NCI-H69 (cell line): ENCODE data around the gene CASKIN1.
"Not testable (repeated sequence)": the region's sequence is repeated elsewhere in the genome, so short reads cannot be mapped to it uniquely, and the experiment has no call there.

Source experiments
- DNase-seq: peaks from one replicate; lab custom pipeline; 2025; lab: John Stamatoyannopoulos, UW

Gene CASKIN1

GRCh38 chr16:2209258-2210008, 13.0 kb upstream of the CASKIN1 start:
- DNase-seq, result no peak

DNA sequence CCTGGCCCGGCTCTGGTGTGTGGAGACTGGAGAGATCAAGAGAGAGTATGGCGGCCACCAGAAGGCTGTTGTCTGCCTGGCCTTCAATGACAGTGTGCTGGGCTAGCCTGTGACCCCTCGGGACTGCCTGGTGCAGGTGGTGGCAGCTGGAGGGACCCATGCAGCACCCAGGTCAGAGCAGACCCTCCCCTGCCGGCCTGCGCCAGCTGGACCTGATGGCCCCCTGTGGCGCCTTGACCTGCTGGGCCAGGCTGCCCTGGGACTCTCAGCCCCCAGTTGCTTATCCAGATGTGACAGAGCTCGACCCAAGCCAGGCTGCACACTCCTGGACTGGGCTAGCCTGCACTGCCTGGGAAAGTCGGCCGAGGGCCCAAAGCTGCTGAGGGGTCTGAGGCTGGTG, 12.4 kb upstream of the CASKIN1 start:
- no peak for DNase-seq

- peak; percentile 43 for DNase-seq
These were observed 11.9 kb upstream of the CASKIN1 start for GRCh38 chr16:2208308-2208707.

DNA sequence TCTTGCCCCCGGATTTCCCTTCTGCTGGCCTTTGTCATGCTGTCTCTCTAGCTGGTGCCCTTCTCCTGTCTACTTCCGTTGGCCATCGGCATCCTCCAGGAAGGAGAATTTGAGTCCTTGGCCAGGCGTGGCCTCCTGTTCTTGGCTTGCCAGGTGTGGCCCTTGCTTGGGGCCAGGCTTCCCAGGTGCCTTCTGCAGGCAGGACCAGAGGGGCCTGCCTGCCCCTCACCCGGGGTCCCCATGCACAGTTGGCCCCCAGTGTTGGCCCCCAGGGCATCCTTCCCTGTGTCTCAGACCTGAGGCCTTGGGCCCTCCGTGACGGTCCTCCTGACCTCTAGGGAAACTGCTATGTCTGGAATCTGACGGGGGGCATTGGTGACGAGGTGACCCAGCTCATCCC, 11.5 kb upstream of the CASKIN1 start:
- DNase-seq, result no peak

- no peak for DNase-seq
These were observed 10.5 kb upstream of the CASKIN1 start for GRCh38 chr16:2206780-2207433.

DNA sequence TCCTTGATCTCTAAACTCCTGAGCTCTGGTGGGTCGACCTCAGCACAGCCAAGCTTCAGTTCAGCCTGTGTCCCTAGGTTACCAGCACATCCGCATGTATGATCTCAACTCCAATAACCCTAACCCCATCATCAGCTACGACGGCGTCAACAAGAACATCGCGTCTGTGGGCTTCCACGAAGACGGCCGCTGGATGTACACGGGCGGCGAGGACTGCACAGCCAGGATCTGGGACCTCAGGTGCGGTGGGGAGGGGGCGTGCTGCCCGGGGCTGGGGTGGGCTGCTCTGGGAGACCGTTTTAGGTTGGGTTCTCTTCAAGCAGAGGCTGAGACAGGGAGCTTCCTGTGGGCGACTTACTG, 10.0 kb upstream of the CASKIN1 start:
- peak; percentile 39 for DNase-seq

- DNase-seq, result no peak
These were observed 9.5 kb upstream of the CASKIN1 start for GRCh38 chr16:2205967-2206313.

- peak; percentile 93 for DNase-seq
These were observed 8.9 kb upstream of the CASKIN1 start, which contains the start of gene MLST8 for GRCh38 chr16:2205104-2205966. Gene MLST8 (plus strand): TSS chr16:2205454. CDS start chr16:2206086, 632 bp downstream.

DNA sequence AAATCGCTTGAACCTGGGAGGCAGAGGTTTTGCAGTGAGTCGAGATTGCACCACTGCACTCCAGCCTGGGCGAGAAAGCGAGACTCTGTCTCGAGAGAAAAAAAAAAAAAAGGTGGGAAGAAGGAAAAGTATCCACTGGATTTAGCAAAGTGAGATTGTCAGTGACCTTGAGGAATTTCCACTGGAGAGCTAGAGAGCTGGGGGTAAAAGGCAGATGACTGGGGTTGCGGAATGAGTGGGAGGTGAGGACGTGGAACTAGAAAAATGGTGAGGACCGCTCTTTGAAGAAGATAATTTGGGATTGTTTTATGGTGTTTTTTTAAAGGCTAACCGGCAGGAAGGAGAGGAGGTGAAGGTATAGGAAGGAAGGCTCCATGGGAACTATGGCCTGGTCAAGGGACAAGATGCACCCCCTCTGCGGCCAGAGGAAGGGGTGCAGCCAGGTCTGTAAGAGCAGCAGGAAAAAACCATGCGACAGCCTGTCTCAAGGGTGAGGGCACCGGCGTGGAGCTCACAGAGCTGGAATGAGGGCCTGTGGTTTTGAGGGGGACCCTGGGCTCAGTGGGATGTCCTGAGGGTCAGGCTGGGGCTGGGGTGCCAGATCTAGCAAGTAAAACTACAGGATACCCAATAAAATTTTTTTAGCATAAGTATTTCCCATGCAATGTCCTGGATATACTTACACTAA, 8.2 kb upstream of the CASKIN1 start:
- no peak for DNase-seq

- not testable (repeated sequence) for DNase-seq
These were observed 6.8 kb upstream of the CASKIN1 start for GRCh38 chr16:2203119-2203688.

GRCh38 chr16:2200313-2200712, 3.9 kb upstream of the CASKIN1 start:
- no peak for DNase-seq

DNA sequence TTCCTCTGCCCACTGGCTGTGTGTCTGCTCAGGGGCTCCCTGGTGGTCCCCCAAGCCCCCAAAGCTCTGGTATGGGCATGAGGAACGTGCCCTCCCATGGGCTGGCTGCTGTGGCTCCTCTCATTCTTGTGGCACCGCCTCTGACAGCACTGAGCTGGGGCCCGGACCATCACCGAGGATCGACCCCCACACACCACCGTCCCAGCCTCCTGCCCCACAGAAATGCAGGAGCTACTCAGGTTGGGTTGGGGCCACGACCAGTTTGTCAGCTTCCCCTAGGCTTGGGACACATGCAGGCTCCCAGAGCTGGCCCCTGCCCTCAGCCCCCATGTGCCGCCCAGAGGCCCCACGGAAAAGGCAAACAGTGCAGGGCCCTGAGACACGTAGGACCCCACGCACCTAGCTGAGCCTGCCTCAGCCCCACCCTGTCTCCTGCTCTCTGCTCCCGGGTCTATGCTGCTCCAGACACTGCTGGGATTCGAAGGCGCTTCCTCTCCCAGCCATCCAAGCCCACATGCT, 3.3 kb upstream of the CASKIN1 start:
- DNase-seq, result no peak

DNA sequence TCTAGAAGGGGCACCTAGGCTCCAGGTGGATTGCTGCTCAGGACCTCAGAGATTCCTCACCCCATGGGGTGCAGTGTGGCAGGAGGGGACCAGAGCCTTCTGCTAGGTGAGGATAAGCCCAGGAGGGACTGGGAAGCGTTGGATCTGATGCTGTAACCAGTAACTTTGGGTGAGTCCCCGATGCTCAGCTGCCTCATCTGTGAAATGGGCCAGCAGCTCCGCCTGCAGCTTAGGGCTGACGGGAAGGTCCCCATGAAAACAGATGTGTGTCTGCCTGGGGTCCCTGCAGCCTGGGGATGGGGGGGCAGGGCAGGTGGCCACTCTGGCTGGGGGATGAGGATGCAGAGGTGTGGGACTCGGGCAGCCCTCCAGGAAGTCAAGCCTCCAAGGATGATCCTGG, 2.7 kb upstream of the CASKIN1 start:
- no peak for DNase-seq

DNA sequence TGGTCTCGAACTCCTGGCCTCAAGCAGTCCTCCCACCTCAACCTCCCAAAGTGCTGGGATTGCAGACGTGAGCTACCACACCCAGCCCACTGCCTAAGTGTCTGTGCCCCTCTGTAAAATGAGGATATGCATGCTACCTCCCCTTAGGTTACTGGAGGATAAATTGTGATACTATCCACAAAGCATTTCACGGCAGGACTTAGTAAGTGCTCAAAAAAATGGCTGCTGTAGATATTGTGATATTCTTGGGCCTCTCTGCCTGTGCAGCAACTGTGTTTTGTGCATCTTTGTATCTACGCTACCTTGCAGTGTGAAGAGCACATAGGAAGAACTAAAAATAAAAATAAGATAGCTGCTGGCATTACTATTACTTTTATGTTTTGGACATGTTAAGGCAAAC, 1.9 kb upstream of the CASKIN1 start:
- DNase-seq, result no peak

DNA sequence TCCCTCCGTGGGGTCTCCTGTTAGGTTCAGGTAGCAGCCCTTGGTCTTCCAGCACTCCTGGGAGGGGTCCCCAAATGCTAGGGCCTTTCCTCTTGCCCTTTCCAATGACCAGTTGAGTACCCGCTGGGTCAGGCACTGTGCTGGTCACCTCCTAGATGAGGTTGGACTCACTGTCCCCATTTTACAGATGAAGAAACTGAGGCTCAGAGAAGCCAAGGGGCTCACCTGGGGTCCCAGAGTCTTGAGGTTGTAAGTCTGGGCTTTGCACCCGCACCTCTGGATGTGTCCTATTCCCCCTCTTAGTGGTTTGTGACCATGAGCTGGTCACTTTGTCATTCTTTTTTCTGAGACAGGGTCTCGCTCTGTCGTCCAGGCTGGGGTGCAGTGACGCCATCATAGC, 1.4 kb upstream of the CASKIN1 start:
- DNase-seq, result no peak

GRCh38 chr16:2196981-2197511, 641 bp upstream of the CASKIN1 start:
- no peak for DNase-seq

- peak; percentile 59 for DNase-seq
These were observed 863 bp downstream of the CASKIN1 start for GRCh38 chr16:2195322-2196161.

- DNase-seq, result peak; percentile 81
These were observed 1.5 kb downstream of the CASKIN1 start for GRCh38 chr16:2194852-2195321.

DNA sequence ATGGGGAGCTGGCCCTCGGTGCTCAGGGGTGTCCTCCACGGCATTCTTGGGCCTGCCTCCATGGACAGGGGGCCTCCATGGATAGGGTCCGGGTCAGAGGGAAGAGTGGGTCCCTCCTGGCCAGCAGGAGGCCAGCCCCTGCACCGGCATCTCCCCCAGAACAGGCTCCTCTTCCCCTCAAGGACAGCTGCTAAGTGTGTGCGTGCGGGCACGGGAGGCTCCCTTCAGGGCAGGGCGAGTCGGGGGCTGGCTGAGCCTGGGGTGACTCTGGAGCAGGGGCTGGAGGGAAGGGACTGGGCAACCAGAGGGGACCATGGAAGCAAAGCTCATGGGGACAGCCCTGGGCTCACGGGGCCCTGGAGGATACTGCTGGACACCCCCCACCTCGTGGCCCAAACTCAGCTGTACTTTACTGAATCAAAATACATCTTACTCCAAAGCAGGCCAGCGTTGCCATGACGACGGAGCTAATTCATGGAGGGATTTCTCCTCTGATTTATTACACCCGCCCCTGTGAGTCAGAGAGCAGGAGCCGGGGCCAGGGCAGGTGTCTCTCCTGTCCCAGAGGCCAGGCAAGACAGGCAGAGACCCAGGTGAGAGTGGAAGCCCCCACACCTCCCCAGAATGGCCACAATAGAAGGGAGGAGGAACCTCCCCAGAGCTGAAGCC, 2.1 kb downstream of the CASKIN1 start:
- DNase-seq, result peak; percentile 41

DNA sequence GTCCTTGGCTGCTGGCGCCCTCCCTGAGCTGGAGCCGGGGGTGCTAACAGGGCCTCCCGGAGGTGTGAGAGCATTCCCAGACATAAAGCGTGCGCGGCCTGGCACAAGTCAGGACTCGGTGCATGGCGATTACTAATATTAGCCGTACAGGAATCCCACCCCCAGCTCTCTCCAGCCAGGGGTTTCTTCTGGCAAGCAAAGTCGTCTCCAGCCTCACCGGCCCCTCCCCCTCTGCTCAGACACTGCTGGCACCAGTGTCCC, 5.0 kb downstream of the CASKIN1 start:
- no peak for DNase-seq
